Ovary (tissue), 3 donors: ENCODE data around the gene UGT1A5.

Experiments used
- POLR2A ChIP-seq: fragments of 450-650 bp; IDR thresholded peaks from one replicate; pipeline ENCODE4 v1.6.1; 2017; ENCODE audit warnings: antibody characterized with exemption, mild to moderate bottlenecking, moderate library complexity
- TF ChIP-seq, protein P1 (sequence below), 3 donors: fragments of 450-650 bp in 2 of 3; fragments of 200-600 bp in 1 of 3; IDR thresholded peaks; one replicate each; pipeline versions ENCODE4 v1.5.1 to v1.8.0; 2016 to 2022; ENCODE audit warnings: antibody characterized with exemption in 3 of 3, mild to moderate bottlenecking in 1 of 3
- donor health status: DM: no; HTN: no; CAD: no.

DNA sequence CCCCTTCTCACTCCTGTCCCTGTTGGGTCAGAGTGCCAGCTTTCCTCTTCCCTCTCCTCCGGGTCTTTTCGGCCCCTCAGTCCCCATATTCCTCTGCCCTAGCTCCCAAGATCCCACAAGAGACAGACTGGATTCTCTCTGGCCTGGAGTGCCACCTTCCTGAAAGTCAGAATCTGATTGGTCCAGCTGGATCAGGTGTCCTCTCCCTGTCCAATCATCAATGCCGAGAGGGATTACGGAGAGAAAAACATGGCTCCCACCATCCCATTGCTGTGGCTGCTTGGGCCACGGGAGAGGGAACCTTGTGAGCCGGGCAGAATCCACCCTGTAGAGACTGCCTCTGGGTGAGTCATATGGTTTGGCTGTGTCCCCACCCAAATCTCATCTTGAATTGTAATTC lies 62.7 kb downstream of the UGT1A5 start:
- TF ChIP-seq, protein P1, sequence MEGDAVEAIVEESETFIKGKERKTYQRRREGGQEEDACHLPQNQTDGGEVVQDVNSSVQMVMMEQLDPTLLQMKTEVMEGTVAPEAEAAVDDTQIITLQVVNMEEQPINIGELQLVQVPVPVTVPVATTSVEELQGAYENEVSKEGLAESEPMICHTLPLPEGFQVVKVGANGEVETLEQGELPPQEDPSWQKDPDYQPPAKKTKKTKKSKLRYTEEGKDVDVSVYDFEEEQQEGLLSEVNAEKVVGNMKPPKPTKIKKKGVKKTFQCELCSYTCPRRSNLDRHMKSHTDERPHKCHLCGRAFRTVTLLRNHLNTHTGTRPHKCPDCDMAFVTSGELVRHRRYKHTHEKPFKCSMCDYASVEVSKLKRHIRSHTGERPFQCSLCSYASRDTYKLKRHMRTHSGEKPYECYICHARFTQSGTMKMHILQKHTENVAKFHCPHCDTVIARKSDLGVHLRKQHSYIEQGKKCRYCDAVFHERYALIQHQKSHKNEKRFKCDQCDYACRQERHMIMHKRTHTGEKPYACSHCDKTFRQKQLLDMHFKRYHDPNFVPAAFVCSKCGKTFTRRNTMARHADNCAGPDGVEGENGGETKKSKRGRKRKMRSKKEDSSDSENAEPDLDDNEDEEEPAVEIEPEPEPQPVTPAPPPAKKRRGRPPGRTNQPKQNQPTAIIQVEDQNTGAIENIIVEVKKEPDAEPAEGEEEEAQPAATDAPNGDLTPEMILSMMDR (IDR thresholded peaks at IDR 0.05), result no peak
- no peak for TF ChIP-seq POLR2A
